WTC11 (cell line): ENCODE data around the gene SAMD1. TPM values are rescaled to one million over a fixed set of nuclear protein-coding genes. Genes with fewer than 3 reads are reported as not detected.
A peak's percentile ranks its signal among the peaks of the same experiment; 100 is the strongest.

ENCODE experiments used
- ATAC-seq: fragments of 200-7000 bp; cut with Tn5 transposase; 2 replicates; pipeline ENCODE4 v1.10.0; 2021; ENCODE audit warnings: mild to moderate bottlenecking, moderate library complexity
- CTCF ChIA-PET: fragments of 300-600 bp; sonication (Branson Sonifier 250); formaldehyde crosslinking; loops from one replicate; lab custom pipeline; 2021; ENCODE audit warnings: antibody characterized with exemption; lab: Charles Lee
- POLR2A ChIA-PET: fragments of 350-600 bp; sonication (Branson Sonifier 250); formaldehyde crosslinking; loops from one replicate; lab custom pipeline; 2021; ENCODE audit warnings: antibody characterized with exemption; lab: Charles Lee
- DNase-seq: peaks from one replicate; pipeline ENCODE4 v3.0.0; 2021; ENCODE audit warnings: low spot score
- H3K27ac Mint-ChIP-seq: 2 replicates; pipeline ENCODE4 v1.8.0; 2021; ENCODE audit warnings: mixed read lengths
- H3K27me3 Mint-ChIP-seq: 2 replicates; pipeline ENCODE4 v1.8.0; 2021; ENCODE audit warnings: low read depth, mild to moderate bottlenecking, moderate library complexity, mixed read lengths
- H3K36me3 Mint-ChIP-seq: 2 replicates; pipeline ENCODE4 v1.8.0; 2021; ENCODE audit warnings: mixed read lengths
- H3K4me1 Mint-ChIP-seq: 2 replicates; pipeline ENCODE4 v1.8.0; 2022; ENCODE audit warnings: mixed read lengths
- H3K4me3 Mint-ChIP-seq: 2 replicates; pipeline ENCODE4 v1.8.0; 2021; ENCODE audit warnings: mild to moderate bottlenecking, moderate library complexity, mixed read lengths
- H3K9me3 Mint-ChIP-seq: 2 replicates; pipeline ENCODE4 v1.8.0; 2021; ENCODE audit warnings: mixed read lengths
- ATF1 ChIP-seq: sonication (generic); formaldehyde crosslinking; IDR thresholded peaks from 2 replicates; pipeline ENCODE4 v1.8.1; 2023; ENCODE audit warnings: mild to moderate bottlenecking, moderate library complexity, missing genetic modification reagents
- CBFB ChIP-seq: sonication (generic); formaldehyde crosslinking; IDR thresholded peaks from 2 replicates; pipeline ENCODE4 v1.8.1; 2022; ENCODE audit warnings: mild to moderate bottlenecking, low read depth, missing genetic modification reagents
- CREB1 ChIP-seq: sonication (generic); formaldehyde crosslinking; IDR thresholded peaks from 2 replicates; pipeline ENCODE4 v1.8.0; 2023; ENCODE audit warnings: mild to moderate bottlenecking, missing genetic modification reagents
- CREM ChIP-seq: sonication (generic); formaldehyde crosslinking; IDR thresholded peaks from 2 replicates; pipeline ENCODE4 v1.8.1; 2022; ENCODE audit warnings: mild to moderate bottlenecking, missing genetic modification reagents, moderate library complexity
- GRHL2 ChIP-seq: fragments of 250-450 bp; sonication (Bioruptor Pico); IDR thresholded peaks from 2 replicates; pipeline ENCODE4 v1.8.0; 2022; ENCODE audit warnings: mild to moderate bottlenecking, moderate library complexity; ENCODE audit not compliant: insufficient replicate concordance, severe bottlenecking
- JAZF1 ChIP-seq: fragments of 250-450 bp; sonication (Bioruptor Pico); IDR thresholded peaks from 2 replicates; pipeline ENCODE4 v1.9.0; 2021; ENCODE audit warnings: moderate library complexity, mild to moderate bottlenecking, inconsistent platforms
- NFATC4 ChIP-seq: fragments of 250-450 bp; sonication (Bioruptor Pico); IDR thresholded peaks from 2 replicates; pipeline ENCODE4 v1.9.0; 2021; ENCODE audit warnings: mild to moderate bottlenecking
- PRRX2 ChIP-seq: fragments of 250-450 bp; sonication (Bioruptor Pico); IDR thresholded peaks from 2 replicates; pipeline ENCODE4 v1.8.0; 2021; ENCODE audit warnings: mild to moderate bottlenecking
- SMAD4 ChIP-seq: sonication (generic); formaldehyde crosslinking; IDR thresholded peaks from 2 replicates; pipeline ENCODE4 v1.8.0; 2022; ENCODE audit warnings: mild to moderate bottlenecking, missing genetic modification reagents
- SOX15 ChIP-seq: fragments of 250-450 bp; sonication (Bioruptor Pico); IDR thresholded peaks from 2 replicates; pipeline ENCODE4 v1.9.0; 2021; ENCODE audit warnings: mild to moderate bottlenecking
- TCF7 ChIP-seq: sonication (generic); formaldehyde crosslinking; IDR thresholded peaks from 2 replicates; pipeline ENCODE4 v1.8.0; 2022; ENCODE audit warnings: mild to moderate bottlenecking, low read depth, missing genetic modification reagents, moderate library complexity
- TP53 ChIP-seq: sonication (generic); formaldehyde crosslinking; IDR thresholded peaks from 2 replicates; pipeline ENCODE4 v1.8.1; 2023; ENCODE audit warnings: mild to moderate bottlenecking, missing genetic modification reagents
- ZBTB21 ChIP-seq: sonication (generic); formaldehyde crosslinking; IDR thresholded peaks from 2 replicates; pipeline ENCODE4 v1.8.1; 2023; ENCODE audit warnings: mild to moderate bottlenecking, missing genetic modification reagents, borderline replicate concordance
- ZNF263 ChIP-seq: sonication (generic); formaldehyde crosslinking; IDR thresholded peaks from 2 replicates; pipeline ENCODE4 v1.8.1; 2022; ENCODE audit warnings: low read depth, mild to moderate bottlenecking, moderate library complexity, missing genetic modification reagents
- ZNF416 ChIP-seq: fragments of 250-450 bp; sonication (Bioruptor Pico); IDR thresholded peaks from 2 replicates; pipeline ENCODE4 v1.9.0; 2021; ENCODE audit warnings: mild to moderate bottlenecking, inconsistent platforms
- total RNA-seq: library from RNA; stranded (reverse); gene quantifications from 3 replicates; pipeline ENCODE4 v1.2.3, GENCODE V29; 2021
- TF ChIP-seq, protein P1 (sequence below): fragments of 200-600 bp; IDR thresholded peaks from 2 replicates; pipeline ENCODE4 v1.8.0; 2022; ENCODE audit warnings: antibody characterized with exemption
- TF ChIP-seq, protein P2 (sequence below): fragments of 250-450 bp; sonication (Bioruptor Pico); IDR thresholded peaks from 2 replicates; pipeline ENCODE4 v1.9.0; 2021; ENCODE audit warnings: mild to moderate bottlenecking, borderline replicate concordance
- TF ChIP-seq, protein P3 (sequence below): sonication (generic); formaldehyde crosslinking; IDR thresholded peaks from 2 replicates; pipeline ENCODE4 v1.8.1; 2023; ENCODE audit warnings: mild to moderate bottlenecking, missing genetic modification reagents, moderate library complexity
- TF ChIP-seq, protein P4 (sequence below): sonication (generic); formaldehyde crosslinking; IDR thresholded peaks from 2 replicates; pipeline ENCODE4 v1.8.0; 2022; ENCODE audit warnings: mild to moderate bottlenecking, missing genetic modification reagents
- TF ChIP-seq, protein P5 (sequence below): sonication (generic); formaldehyde crosslinking; IDR thresholded peaks from 2 replicates; pipeline ENCODE4 v1.8.1; 2022; ENCODE audit warnings: mild to moderate bottlenecking, missing genetic modification reagents, moderate library complexity, borderline replicate concordance
- TF ChIP-seq, protein P6 (sequence below): sonication (generic); formaldehyde crosslinking; IDR thresholded peaks from 2 replicates; pipeline ENCODE4 v1.8.0; 2023; ENCODE audit warnings: missing genetic modification reagents

SAMD1 gene
- total RNA-seq, 1 experiment from 2014 or later, result 116 TPM

DNA sequence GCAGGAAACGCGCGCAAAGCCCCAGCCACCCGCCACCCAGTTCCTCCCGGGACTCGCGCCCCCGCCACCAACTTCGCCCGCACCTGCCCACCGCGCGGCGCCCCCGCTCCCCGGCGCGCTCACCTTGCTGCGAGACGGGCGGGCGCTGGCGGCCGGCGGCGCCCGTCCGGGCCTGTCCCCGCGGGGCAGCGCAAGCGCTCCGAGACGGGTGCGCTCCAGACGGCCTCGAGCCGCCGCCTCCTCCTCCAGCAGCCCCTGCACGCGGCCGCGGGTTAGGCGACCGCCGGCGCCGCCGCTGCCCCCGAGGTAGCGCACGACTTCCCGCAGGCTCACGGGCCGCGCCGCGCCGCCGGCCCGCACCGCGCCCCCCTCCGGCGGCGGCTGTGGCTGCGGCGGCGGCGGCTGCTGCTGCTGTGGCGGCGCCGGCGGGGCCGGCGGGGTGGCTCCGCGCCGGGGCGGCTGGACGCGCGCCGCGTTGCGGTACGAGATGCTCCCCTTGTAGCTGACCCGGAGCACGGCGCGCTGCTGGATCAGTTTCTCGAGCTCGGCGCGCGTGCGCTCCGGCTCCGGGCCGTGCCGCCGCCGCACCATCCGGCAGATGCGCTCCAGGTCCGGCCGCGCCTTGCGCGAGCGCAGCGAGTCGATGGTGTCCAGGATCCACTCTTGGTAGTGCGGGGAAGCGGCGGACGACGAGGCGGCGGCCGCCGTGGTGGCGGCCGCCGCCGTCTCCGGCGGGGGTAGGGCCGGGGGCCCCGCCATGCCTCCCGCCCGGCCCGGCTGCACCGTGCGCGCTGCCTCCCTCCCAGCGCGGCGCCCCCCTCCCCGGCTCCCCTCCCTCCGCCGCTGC lies 666 bp downstream of the SAMD1 start:
- ATAC-seq (no peak; the same call in 1 of the 2 replicates), DNase-seq (peak; percentile 54)
- ChIA-PET POLR2A (no interaction called here), CTCF (interaction anchor here (0.6 to 1.3 kb wide), 9 partner anchors 13 to 383 kb away, joined by 3 to 4 read pairs (median 3); partner anchors contain the start of gene MISP3)
- H3K4me1 Mint-ChIP-seq, result peaks cover 16% of the 10 kb centered on the region
- peaks cover 28% of the 10 kb centered on the region for H3K27me3 Mint-ChIP-seq
- H3K27ac Mint-ChIP-seq, result no peak overlapping the region
- peak overlapping the region; percentile 80 for H3K4me3 Mint-ChIP-seq
- H3K9me3 Mint-ChIP-seq, result peaks cover 13% of the 10 kb centered on the region
- no peak for TF ChIP-seq ZNF263 (CRISPR knock-in tag)
- TF ChIP-seq TP53 (CRISPR knock-in tag), result no peak
- TF ChIP-seq NFATC4, result no peak
- TF ChIP-seq, protein P1, sequence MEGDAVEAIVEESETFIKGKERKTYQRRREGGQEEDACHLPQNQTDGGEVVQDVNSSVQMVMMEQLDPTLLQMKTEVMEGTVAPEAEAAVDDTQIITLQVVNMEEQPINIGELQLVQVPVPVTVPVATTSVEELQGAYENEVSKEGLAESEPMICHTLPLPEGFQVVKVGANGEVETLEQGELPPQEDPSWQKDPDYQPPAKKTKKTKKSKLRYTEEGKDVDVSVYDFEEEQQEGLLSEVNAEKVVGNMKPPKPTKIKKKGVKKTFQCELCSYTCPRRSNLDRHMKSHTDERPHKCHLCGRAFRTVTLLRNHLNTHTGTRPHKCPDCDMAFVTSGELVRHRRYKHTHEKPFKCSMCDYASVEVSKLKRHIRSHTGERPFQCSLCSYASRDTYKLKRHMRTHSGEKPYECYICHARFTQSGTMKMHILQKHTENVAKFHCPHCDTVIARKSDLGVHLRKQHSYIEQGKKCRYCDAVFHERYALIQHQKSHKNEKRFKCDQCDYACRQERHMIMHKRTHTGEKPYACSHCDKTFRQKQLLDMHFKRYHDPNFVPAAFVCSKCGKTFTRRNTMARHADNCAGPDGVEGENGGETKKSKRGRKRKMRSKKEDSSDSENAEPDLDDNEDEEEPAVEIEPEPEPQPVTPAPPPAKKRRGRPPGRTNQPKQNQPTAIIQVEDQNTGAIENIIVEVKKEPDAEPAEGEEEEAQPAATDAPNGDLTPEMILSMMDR, result no peak
- peaks cover 30% of the 10 kb centered on the region for H3K36me3 Mint-ChIP-seq

DNA sequence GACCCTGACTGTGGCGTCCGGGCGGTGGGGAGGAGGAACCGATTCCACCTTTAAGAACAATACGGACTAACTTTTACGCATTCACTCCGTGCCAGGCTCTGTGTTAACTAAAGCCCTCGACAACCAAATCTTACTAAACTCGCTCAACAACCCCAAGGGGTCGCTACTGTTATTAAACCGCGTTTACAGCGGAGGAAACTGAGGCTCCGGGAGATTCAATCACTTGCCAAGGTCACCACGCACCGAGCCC lies 1.2 kb downstream of the SAMD1 start:
- ATAC-seq, result peak; percentile 11
- H3K9me3 Mint-ChIP-seq, result peaks cover 9% of the 10 kb centered on the region
- CTCF ChIA-PET, result interaction anchor here (0.6 to 1.3 kb wide), 6 partner anchors 17 to 324 kb away, joined by 3 to 4 read pairs (median 4); partner anchors contain the start of gene MISP3
- POLR2A ChIA-PET, result no interaction called here
- peaks cover 16% of the 10 kb centered on the region for H3K4me1 Mint-ChIP-seq
- no peak for DNase-seq
- H3K27ac Mint-ChIP-seq, result no peak overlapping the region
- TF ChIP-seq SOX15 (CRISPR knock-in tag), result no peak
- TF ChIP-seq CREM, result no peak
- TF ChIP-seq, protein P2, sequence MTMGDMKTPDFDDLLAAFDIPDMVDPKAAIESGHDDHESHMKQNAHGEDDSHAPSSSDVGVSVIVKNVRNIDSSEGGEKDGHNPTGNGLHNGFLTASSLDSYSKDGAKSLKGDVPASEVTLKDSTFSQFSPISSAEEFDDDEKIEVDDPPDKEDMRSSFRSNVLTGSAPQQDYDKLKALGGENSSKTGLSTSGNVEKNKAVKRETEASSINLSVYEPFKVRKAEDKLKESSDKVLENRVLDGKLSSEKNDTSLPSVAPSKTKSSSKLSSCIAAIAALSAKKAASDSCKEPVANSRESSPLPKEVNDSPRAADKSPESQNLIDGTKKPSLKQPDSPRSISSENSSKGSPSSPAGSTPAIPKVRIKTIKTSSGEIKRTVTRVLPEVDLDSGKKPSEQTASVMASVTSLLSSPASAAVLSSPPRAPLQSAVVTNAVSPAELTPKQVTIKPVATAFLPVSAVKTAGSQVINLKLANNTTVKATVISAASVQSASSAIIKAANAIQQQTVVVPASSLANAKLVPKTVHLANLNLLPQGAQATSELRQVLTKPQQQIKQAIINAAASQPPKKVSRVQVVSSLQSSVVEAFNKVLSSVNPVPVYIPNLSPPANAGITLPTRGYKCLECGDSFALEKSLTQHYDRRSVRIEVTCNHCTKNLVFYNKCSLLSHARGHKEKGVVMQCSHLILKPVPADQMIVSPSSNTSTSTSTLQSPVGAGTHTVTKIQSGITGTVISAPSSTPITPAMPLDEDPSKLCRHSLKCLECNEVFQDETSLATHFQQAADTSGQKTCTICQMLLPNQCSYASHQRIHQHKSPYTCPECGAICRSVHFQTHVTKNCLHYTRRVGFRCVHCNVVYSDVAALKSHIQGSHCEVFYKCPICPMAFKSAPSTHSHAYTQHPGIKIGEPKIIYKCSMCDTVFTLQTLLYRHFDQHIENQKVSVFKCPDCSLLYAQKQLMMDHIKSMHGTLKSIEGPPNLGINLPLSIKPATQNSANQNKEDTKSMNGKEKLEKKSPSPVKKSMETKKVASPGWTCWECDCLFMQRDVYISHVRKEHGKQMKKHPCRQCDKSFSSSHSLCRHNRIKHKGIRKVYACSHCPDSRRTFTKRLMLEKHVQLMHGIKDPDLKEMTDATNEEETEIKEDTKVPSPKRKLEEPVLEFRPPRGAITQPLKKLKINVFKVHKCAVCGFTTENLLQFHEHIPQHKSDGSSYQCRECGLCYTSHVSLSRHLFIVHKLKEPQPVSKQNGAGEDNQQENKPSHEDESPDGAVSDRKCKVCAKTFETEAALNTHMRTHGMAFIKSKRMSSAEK (CRISPR knock-in tag), result no peak
- TF ChIP-seq, protein P3, sequence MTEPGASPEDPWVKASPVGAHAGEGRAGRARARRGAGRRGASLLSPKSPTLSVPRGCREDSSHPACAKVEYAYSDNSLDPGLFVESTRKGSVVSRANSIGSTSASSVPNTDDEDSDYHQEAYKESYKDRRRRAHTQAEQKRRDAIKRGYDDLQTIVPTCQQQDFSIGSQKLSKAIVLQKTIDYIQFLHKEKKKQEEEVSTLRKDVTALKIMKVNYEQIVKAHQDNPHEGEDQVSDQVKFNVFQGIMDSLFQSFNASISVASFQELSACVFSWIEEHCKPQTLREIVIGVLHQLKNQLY (CRISPR knock-in tag), result no peak
- no peak for TF ChIP-seq ZNF416 (CRISPR knock-in tag)
- TF ChIP-seq, protein P4, sequence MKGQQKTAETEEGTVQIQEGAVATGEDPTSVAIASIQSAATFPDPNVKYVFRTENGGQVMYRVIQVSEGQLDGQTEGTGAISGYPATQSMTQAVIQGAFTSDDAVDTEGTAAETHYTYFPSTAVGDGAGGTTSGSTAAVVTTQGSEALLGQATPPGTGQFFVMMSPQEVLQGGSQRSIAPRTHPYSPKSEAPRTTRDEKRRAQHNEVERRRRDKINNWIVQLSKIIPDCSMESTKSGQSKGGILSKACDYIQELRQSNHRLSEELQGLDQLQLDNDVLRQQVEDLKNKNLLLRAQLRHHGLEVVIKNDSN (CRISPR knock-in tag), result no peak
- no peak for TF ChIP-seq TCF7 (CRISPR knock-in tag)
- TF ChIP-seq CBFB (CRISPR knock-in tag), result no peak
- TF ChIP-seq, all 79 proteins: peak for 0
- Mint-ChIP-seq H3K4me3 (peak overlapping the region; percentile 80), H3K27me3 (peaks cover 27% of the 10 kb centered on the region), H3K36me3 (peaks cover 27% of the 10 kb centered on the region)

DNA sequence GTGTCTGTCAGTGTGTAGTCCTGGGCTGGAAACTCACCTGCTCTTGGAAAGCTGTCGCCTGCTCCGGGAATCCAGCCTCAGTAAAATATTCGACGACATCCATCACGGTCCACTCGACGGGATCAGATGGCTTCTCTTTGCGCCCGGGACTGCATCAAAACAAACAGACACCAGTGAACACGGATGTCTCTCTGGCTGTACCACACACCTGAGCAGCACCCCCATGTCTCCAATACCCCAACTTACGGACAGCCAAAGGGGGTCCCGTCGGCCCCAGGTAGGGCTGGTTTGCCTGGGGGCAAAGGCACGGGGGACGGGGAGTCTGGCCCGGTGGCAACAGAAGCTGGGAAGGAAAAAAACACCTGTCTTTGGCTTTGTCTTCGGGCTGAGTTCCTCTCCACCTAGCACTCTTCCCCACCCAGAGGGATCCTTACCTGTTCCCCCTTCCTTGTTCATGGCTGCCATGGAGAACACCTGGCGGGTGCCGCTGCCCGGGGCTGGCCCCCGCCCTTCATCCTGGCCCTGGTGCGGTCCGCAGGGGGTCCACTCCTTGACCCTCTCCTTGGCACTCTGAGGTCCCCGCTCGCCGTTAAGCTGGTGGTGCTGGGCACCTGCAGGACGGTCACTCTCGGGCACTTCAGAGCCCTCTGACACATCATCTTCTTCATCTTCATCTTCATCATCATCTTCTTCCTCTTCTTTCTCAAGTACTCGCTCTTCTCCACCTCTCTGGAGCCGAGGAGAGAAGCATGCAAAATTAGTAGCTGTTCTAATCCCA lies 1.7 kb downstream of the SAMD1 start:
- Mint-ChIP-seq H3K36me3 (peaks cover 27% of the 10 kb centered on the region), H3K9me3 (peaks cover 9% of the 10 kb centered on the region), H3K4me3 (peak overlapping the region; percentile 80), H3K4me1 (peaks cover 16% of the 10 kb centered on the region), H3K27me3 (peaks cover 28% of the 10 kb centered on the region), H3K27ac (no peak overlapping the region)
- POLR2A ChIA-PET, result no interaction called here
- ATAC-seq (no peak), DNase-seq (no peak)
- CTCF ChIA-PET, result interaction anchor here (0.6 to 1.3 kb wide), 6 partner anchors 16 to 324 kb away, joined by 3 to 4 read pairs (median 4); partner anchors contain the start of gene MISP3
- TF ChIP-seq ZBTB21 (CRISPR knock-in tag), result no peak
- no peak for TF ChIP-seq JAZF1 (CRISPR knock-in tag)
- TF ChIP-seq, protein P5, sequence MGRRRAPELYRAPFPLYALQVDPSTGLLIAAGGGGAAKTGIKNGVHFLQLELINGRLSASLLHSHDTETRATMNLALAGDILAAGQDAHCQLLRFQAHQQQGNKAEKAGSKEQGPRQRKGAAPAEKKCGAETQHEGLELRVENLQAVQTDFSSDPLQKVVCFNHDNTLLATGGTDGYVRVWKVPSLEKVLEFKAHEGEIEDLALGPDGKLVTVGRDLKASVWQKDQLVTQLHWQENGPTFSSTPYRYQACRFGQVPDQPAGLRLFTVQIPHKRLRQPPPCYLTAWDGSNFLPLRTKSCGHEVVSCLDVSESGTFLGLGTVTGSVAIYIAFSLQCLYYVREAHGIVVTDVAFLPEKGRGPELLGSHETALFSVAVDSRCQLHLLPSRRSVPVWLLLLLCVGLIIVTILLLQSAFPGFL (CRISPR knock-in tag), result no peak
- no peak for TF ChIP-seq NFATC4
- TF ChIP-seq CREB1 (CRISPR knock-in tag), result no peak
- TF ChIP-seq CREM, result no peak
- TF ChIP-seq SMAD4 (CRISPR knock-in tag), result no peak
- no peak for TF ChIP-seq SOX15 (CRISPR knock-in tag)
- TF ChIP-seq GRHL2, result no peak
- TF ChIP-seq PRRX2 (CRISPR knock-in tag), result no peak
- TF ChIP-seq, protein P6, sequence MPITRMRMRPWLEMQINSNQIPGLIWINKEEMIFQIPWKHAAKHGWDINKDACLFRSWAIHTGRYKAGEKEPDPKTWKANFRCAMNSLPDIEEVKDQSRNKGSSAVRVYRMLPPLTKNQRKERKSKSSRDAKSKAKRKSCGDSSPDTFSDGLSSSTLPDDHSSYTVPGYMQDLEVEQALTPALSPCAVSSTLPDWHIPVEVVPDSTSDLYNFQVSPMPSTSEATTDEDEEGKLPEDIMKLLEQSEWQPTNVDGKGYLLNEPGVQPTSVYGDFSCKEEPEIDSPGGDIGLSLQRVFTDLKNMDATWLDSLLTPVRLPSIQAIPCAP, result no peak
- TF ChIP-seq ATF1 (CRISPR knock-in tag), result no peak
